MG63 (cell line): ENCODE measurements around the gene ZFP62. TPM values are rescaled to one million over a fixed set of nuclear protein-coding genes. Genes with fewer than 3 reads are reported as not detected.

Source experiments
- total RNA-seq: library from RNA; depleted of rRNA; stranded (reverse); fragments of >200 nt; shearing (Covaris generic); gene quantifications from 2 replicates; pipeline ENCODE4 v1.2.3, GENCODE V29; 2014; ENCODE audit warnings: low replicate concordance; rRNA removed

Gene ZFP62
- total RNA-seq, 1 experiment from 2014 or later = 23.6 TPM

Other genes starting within 250 kb of the ZFP62 start
- gene FLT4, start 211.7 kb downstream of the ZFP62 start, total RNA-seq = 0.10 and 1.3 TPM in 2 replicates
- gene OR2Y1, start 121.2 kb downstream of the ZFP62 start, total RNA-seq = not detected in 2 replicates
- gene MGAT1, start 58.5 kb downstream of the ZFP62 start, total RNA-seq = 186 and 189 TPM in 2 replicates
- gene BTNL8, start 37.9 kb upstream of the ZFP62 start, total RNA-seq = not detected in 2 replicates
- not detected in 2 replicates for gene BTNL3, start 127.6 kb upstream of the ZFP62 start, total RNA-seq
- 0.76 and 0.99 TPM in 2 replicates for gene BTNL9, start 179.0 kb upstream of the ZFP62 start, total RNA-seq